SK-N-SH (cell line): ENCODE results near the gene NTHL1. TPM values are rescaled to one million over a fixed set of nuclear protein-coding genes. Genes with fewer than 3 reads are reported as not detected.

Experiments used
- CTCF ChIA-PET: fragments of 300-600, 350-600 bp; formaldehyde crosslinking; extraction: SDS; loops from one replicate; lab custom pipeline; 2021; lab: Yijun Ruan, JAX
- POLR2A ChIA-PET: fragments of 350-600 bp; sonication (Branson Sonifier 250); formaldehyde crosslinking; extraction: SDS; loops from one replicate; lab custom pipeline; 2020; ENCODE audit warnings: antibody characterized with exemption, inconsistent platforms; lab: Yijun Ruan, JAX
- DNase-seq: peaks from one replicate; pipeline ENCODE4 v3.0.0; 2012
- H2AFZ ChIP-seq: fragments of 200-600 bp; sonication (generic); 2 replicates; pipeline ENCODE4 v1.8.1; 2016; ENCODE audit warnings: antibody characterized with exemption, mild to moderate bottlenecking, low read depth
- H3F3A ChIP-seq: fragments of 200-600 bp; sonication (generic); replicated peaks from 2 replicates; pipeline ENCODE3; 2016; ENCODE audit warnings: antibody characterized with exemption, mild to moderate bottlenecking; ENCODE audit not compliant: insufficient read depth
- H3K27ac ChIP-seq, 2 experiments: fragments of 200-500 bp in 1 of 2; fragments of 200-600 bp in 1 of 2; sonication (Bioruptor generic) in 1 of 2; sonication (generic), shearing (Covaris generic) in 1 of 2; 2 replicates each; pipeline versions ENCODE4 v1.5.1 to v1.6.1; 2014 to 2016; ENCODE audit warnings: low read depth in 2 of 2, inconsistent platforms in 1 of 2, low read length in 1 of 2, mild to moderate bottlenecking in 1 of 2, mixed read lengths in 1 of 2
- H3K27me3 ChIP-seq: fragments of 200-600 bp; sonication (generic), shearing (Covaris generic); 2 replicates; pipeline ENCODE4 v1.6.1; 2016; ENCODE audit warnings: mixed run types; ENCODE audit not compliant: insufficient read depth
- H3K36me3 ChIP-seq, 2 experiments: fragments of 200-500 bp in 1 of 2; fragments of 200-600 bp in 1 of 2; sonication (Bioruptor generic) in 1 of 2; sonication (generic) in 1 of 2; replicated peaks in 1 of 2; 2 replicates each; pipeline versions ENCODE3 to v1.5.1; 2014 to 2016; ENCODE audit warnings: low read length in 1 of 2, mild to moderate bottlenecking in 1 of 2; ENCODE audit not compliant: insufficient read depth in 2 of 2, control insufficient read depth in 1 of 2
- H3K4me1 ChIP-seq, 2 experiments: fragments of 200-500 bp in 1 of 2; fragments of 200-600 bp in 1 of 2; sonication (Bioruptor generic) in 1 of 2; sonication (generic), shearing (Covaris generic) in 1 of 2; 2 replicates each; pipeline versions ENCODE4 v1.5.1 to v1.6.1; 2014 to 2016; ENCODE audit warnings: low read depth in 1 of 2, low read length in 1 of 2, mixed run types in 1 of 2; ENCODE audit not compliant: insufficient read depth in 2 of 2, control insufficient read depth in 1 of 2
- H3K4me2 ChIP-seq: fragments of 200-600 bp; sonication (generic), shearing (Covaris generic); 2 replicates; pipeline ENCODE4 v1.6.1; 2017; ENCODE audit warnings: mixed run types
- H3K4me3 ChIP-seq, 2 experiments: fragments of 200-500 bp in 1 of 2; fragments of 200-600 bp in 1 of 2; sonication (Bioruptor generic) in 1 of 2; sonication (generic), shearing (Covaris generic) in 1 of 2; 2 replicates each; pipeline versions ENCODE4 v1.5.1 to v1.8.1; 2014 to 2016; ENCODE audit warnings: low read depth in 2 of 2, inconsistent platforms in 1 of 2, low read length in 1 of 2, mild to moderate bottlenecking in 1 of 2, mixed read lengths in 1 of 2, moderate library complexity in 1 of 2
- H3K79me2 ChIP-seq: fragments of 200-600 bp; sonication (generic); 2 replicates; pipeline ENCODE4 v1.8.1; 2017; ENCODE audit warnings: mild to moderate bottlenecking; ENCODE audit not compliant: insufficient read depth
- H3K9ac ChIP-seq: fragments of 200-600 bp; sonication (generic); 2 replicates; pipeline ENCODE4 v1.6.1; 2017; ENCODE audit warnings: mixed run types
- H3K9me2 ChIP-seq: fragments of 200-600 bp; sonication (generic); 2 replicates; pipeline ENCODE4 v1.6.1; 2017; ENCODE audit warnings: mixed run types
- H3K9me3 ChIP-seq: fragments of 200-600 bp; sonication (generic); 2 replicates; pipeline ENCODE4 v1.6.1; 2017; ENCODE audit warnings: mixed run types, mild to moderate bottlenecking, moderate library complexity
- H4K20me1 ChIP-seq: fragments of 200-600 bp; sonication (generic); 2 replicates; pipeline ENCODE4 v1.6.1; 2017; ENCODE audit warnings: mild to moderate bottlenecking, mixed run types; ENCODE audit not compliant: insufficient read depth
- CHD2 ChIP-seq: fragments of 150-350 bp; IDR thresholded peaks from 2 replicates; pipeline ENCODE4 v1.6.1; 2018; ENCODE audit warnings: low read length; ENCODE audit not compliant: partially characterized antibody
- CTCF ChIP-seq: fragments of 200-600 bp; sonication (generic); IDR thresholded peaks from 2 replicates; pipeline ENCODE4 v1.6.1; 2017; ENCODE audit warnings: antibody characterized with exemption, mild to moderate bottlenecking, moderate library complexity
- ELF1 ChIP-seq: IDR thresholded peaks from 2 replicates; pipeline ENCODE4 v1.4.0; 2012
- EP300 ChIP-seq, 2 experiments: IDR thresholded peaks; 2 replicates each; pipeline versions ENCODE4 v1.4.0 to v1.6.1; 2012; ENCODE audit warnings: borderline replicate concordance in 1 of 2, low read depth in 1 of 2, low read length in 1 of 2
- FOSL2 ChIP-seq: IDR thresholded peaks from 2 replicates; pipeline ENCODE4 v1.4.0; 2012; ENCODE audit warnings: low read depth, mild to moderate bottlenecking, moderate library complexity, borderline replicate concordance
- FOXM1 ChIP-seq: IDR thresholded peaks from 2 replicates; pipeline ENCODE4 v1.4.0; 2012; ENCODE audit warnings: low read depth, mild to moderate bottlenecking
- GABPA ChIP-seq: IDR thresholded peaks from 2 replicates; pipeline ENCODE4 v1.4.0; 2012; ENCODE audit warnings: low read depth, mild to moderate bottlenecking
- IRF3 ChIP-seq: fragments of 150-350 bp; IDR thresholded peaks from 2 replicates; pipeline ENCODE4 v1.6.1; 2016; ENCODE audit warnings: mild to moderate bottlenecking, low read depth, low read length
- JUND ChIP-seq: IDR thresholded peaks from 2 replicates; pipeline ENCODE4 v1.4.0; 2012
- MEF2A ChIP-seq: IDR thresholded peaks from 2 replicates; pipeline ENCODE4 v1.4.0; 2012; ENCODE audit warnings: low read depth, borderline replicate concordance
- MXI1 ChIP-seq: IDR thresholded peaks from 2 replicates; pipeline ENCODE4 v1.6.1; 2012; ENCODE audit warnings: mild to moderate bottlenecking, low read depth, low read length, improper control_type of control experiment
- NFIC ChIP-seq: IDR thresholded peaks from 2 replicates; pipeline ENCODE4 v1.4.0; 2012; ENCODE audit warnings: borderline replicate concordance
- RCOR1 ChIP-seq: fragments of 150-350 bp; IDR thresholded peaks from 2 replicates; pipeline ENCODE4 v1.6.1; 2017; ENCODE audit warnings: antibody characterized with exemption, low read length
- RXRA ChIP-seq: IDR thresholded peaks from 2 replicates; pipeline ENCODE4 v1.4.0; 2012; ENCODE audit warnings: low read depth, mild to moderate bottlenecking, borderline replicate concordance
- SIN3A ChIP-seq: IDR thresholded peaks from 2 replicates; pipeline ENCODE4 v1.6.1; 2012; ENCODE audit warnings: low read depth, mild to moderate bottlenecking, low read length, moderate library complexity, borderline replicate concordance
- SMC3 ChIP-seq: IDR thresholded peaks from 2 replicates; pipeline ENCODE4 v1.6.1; 2012; ENCODE audit warnings: low read depth, low read length, improper control_type of control experiment
- TCF12 ChIP-seq: IDR thresholded peaks from 2 replicates; pipeline ENCODE4 v1.4.0; 2012
- USF1 ChIP-seq: IDR thresholded peaks from 2 replicates; pipeline ENCODE4 v1.4.0; 2012; ENCODE audit warnings: low read depth, borderline replicate concordance
- USF2 ChIP-seq: fragments of 150-350 bp; IDR thresholded peaks from 2 replicates; pipeline ENCODE4 v1.6.1; 2017; ENCODE audit warnings: antibody characterized with exemption, low read length, low read depth, borderline replicate concordance
- ZBTB33 ChIP-seq: IDR thresholded peaks from 2 replicates; pipeline ENCODE4 v1.4.0; 2012; ENCODE audit warnings: low read depth, borderline replicate concordance
- WGBS: methylation state at CpG from one replicate; pipeline ENCODE4 v1.1.6; 2017; ENCODE audit warnings: low lambda C conversion rate; 5-methylcytosine and 5-hydroxymethylcytosine counted together
- polyA plus RNA-seq, 3 experiments: library from polyadenylated mRNA; depleted of rRNA; stranded (reverse); fragments of >200 nt; gene quantifications; 2 replicates each; pipeline ENCODE4 v1.2.3, GENCODE V29; 2012

The NTHL1 gene
- polyA plus RNA-seq, 1 of the 3 experiments (the other 2 are of a cell fraction) = 77.3 TPM

- Histone ChIP-seq H3K9ac (no peak overlapping the region; the same call in 1 of the 2 replicates), H2AFZ (no peak overlapping the region), H3K27ac (no peak overlapping the region; a peak in 1 of 4 replicates), H3K27me3 (no peaks in the 10 kb centered on the region), H3K79me2 (peaks cover 47% of the 10 kb centered on the region), H3K4me1 (peaks cover 4 to 27% of the 10 kb centered on the region in 2 experiments; a peak in 3 of 4 replicates), H3K4me2 (peak overlapping the region; percentile 98), H3K4me3 (peak overlapping the region in 1 of 2 experiments; percentile 71; a peak in 3 of 4 replicates), H4K20me1 (no peaks in the 10 kb centered on the region), H3K36me3 (peaks cover 10 to 13% of the 10 kb centered on the region in 2 experiments), H3K9me3 (no peaks in the 10 kb centered on the region), H3F3A (no peaks in the 10 kb centered on the region), H3K9me2 (no peaks in the 10 kb centered on the region)
- 95% methylated on average over 19 of the region's 21 CpGs for WGBS
- TF ChIP-seq JUND = no peak
- TF ChIP-seq SIN3A = no peak
- no peak for TF ChIP-seq IRF3
- TF ChIP-seq FOSL2 = no peak
- TF ChIP-seq NFIC = no peak
- TF ChIP-seq CHD2 = no peak
- no peak for TF ChIP-seq ZBTB33
- TF ChIP-seq SMC3 = no peak
- ChIA-PET POLR2A (interaction anchor here (0.6 to 2.1 kb wide), 5 partner anchors 9 to 105 kb away, joined by 3 to 9 read pairs (median 5); no protein-coding TSS in a partner anchor), CTCF (interaction anchor here (1.2 to 5.8 kb wide), 6 partner anchors 9 to 107 kb away, joined by 3 to 43 read pairs (median 18); no protein-coding TSS in a partner anchor)
- DNase-seq = no peak
Observed at GRCh38 chr16:2045965-2046892, 1.4 kb downstream of the NTHL1 start.

- H3K9me2 ChIP-seq = no peaks in the 10 kb centered on the region
- H3K9me3 ChIP-seq = no peaks in the 10 kb centered on the region
- H3K4me3 ChIP-seq = no peak overlapping the region
- WGBS = 95% methylated on average over 19 of the region's 22 CpGs
- no peak overlapping the region for H2AFZ ChIP-seq
- H3K4me1 ChIP-seq = peaks cover 4 to 44% of the 10 kb centered on the region in 2 experiments; a peak in 3 of 4 replicates
- no peak overlapping the region for H3K4me2 ChIP-seq
- no peak for DNase-seq
- H4K20me1 ChIP-seq = no peaks in the 10 kb centered on the region
- H3F3A ChIP-seq = peaks cover 3% of the 10 kb centered on the region
- ChIA-PET CTCF (interaction anchor here (1.1 to 5.8 kb wide), 4 partner anchors 9 to 96 kb away, joined by 3 to 43 read pairs (median 5); partner anchors contain the start of gene NHERF2), POLR2A (no interaction called here)
- H3K36me3 ChIP-seq = peaks cover 0 to 9% of the 10 kb centered on the region in 2 experiments
- no peak overlapping the region for H3K9ac ChIP-seq
- H3K79me2 ChIP-seq = peaks cover 30% of the 10 kb centered on the region
- H3K27ac ChIP-seq = no peak overlapping the region
- H3K27me3 ChIP-seq = no peaks in the 10 kb centered on the region
- no peak for TF ChIP-seq USF1
- no peak for TF ChIP-seq MEF2A
- TF ChIP-seq TCF12 = no peak
- no peak for TF ChIP-seq CTCF
- no peak for TF ChIP-seq FOSL2
- TF ChIP-seq MXI1 = no peak
- TF ChIP-seq EP300 (IDR thresholded peaks at IDR 0.05; ENCODE audit: borderline replicate concordance in 1 of 2, low read depth in 1 of 2, low read length in 1 of 2) = no peak
- TF ChIP-seq RXRA = no peak
- TF ChIP-seq USF2 = no peak
- no peak for TF ChIP-seq RCOR1
- TF ChIP-seq FOXM1 = no peak
- TF ChIP-seq ELF1 = no peak
- TF ChIP-seq GABPA = no peak
Observed at GRCh38 chr16:2044541-2044940, 3.1 kb downstream of the NTHL1 start.
